Measurements from ENCODE around the gene KIF5C. TPM values are rescaled to one million over a fixed set of nuclear protein-coding genes. Genes with fewer than 3 reads are reported as not detected.
A peak's percentile ranks its signal among the peaks of the same experiment; 100 is the strongest.

The KIF5C gene
- total and polyA plus RNA-seq, 2 of the 13 experiments (the other 11 are each of a cell fraction or from before 2014, with no cell fraction given): 0.15 to 0.20 TPM

GRCh38 chr2:149064856-149065630, 190.0 kb downstream of the KIF5C start:
- POLR2A ChIA-PET: no interaction called here
- H3K4me3 ChIP-seq (replicated peaks in 1 of 3; ENCODE audit: insufficient read depth in 1 of 3, low read depth in 2 of 3, low read length in 3 of 3): no peak overlapping the region
- CTCF ChIA-PET (ENCODE audit: low intra/inter-chr PET ratio, low total read pairs): no interaction called here
- H2AFZ ChIP-seq (ENCODE audit: low read length): no peak overlapping the region
- BruUV-seq (replicated peaks): no TSS peak
- H3K4me1 ChIP-seq (ENCODE audit: insufficient read depth, low read length): no peaks in the 10 kb centered on the region
- FAIRE-seq (no peak), DNase-seq (ENCODE audit: low spot score) (no peak), ATAC-seq (no peak)
- in situ Hi-C loops (cut with HindIII; ENCODE audit: extremely low pct_ligation_motif_present, low pct_unique_long_range_greater_than_20kb) (no loop called here), intact Hi-C loops (cut with micrococcal nuclease; ENCODE audit: unreplicated experiment) (no loop called here)
- H3K9ac ChIP-seq (ENCODE audit: insufficient read depth, low read depth, low read length): no peak overlapping the region
- no peaks in the 10 kb centered on the region for H3K27me3 ChIP-seq (ENCODE audit: control insufficient read depth in 1 of 2, insufficient read depth in 2 of 2, low read length in 2 of 2)
- TF ChIP-seq ZNF138 (CRISPR knock-in tag; IDR thresholded peaks at IDR 0.05; ENCODE audit: low read depth): no peak
- no peak for TF ChIP-seq DR1 (CRISPR knock-in tag; IDR thresholded peaks at IDR 0.05)
- peak; percentile 58 for TF ChIP-seq NFE2L2 (IDR thresholded peaks at IDR 0.05; ENCODE audit: low read length)
- no peak for TF ChIP-seq HOXD1 (CRISPR knock-in tag; IDR thresholded peaks at IDR 0.05)
- H3K79me2 ChIP-seq (ENCODE audit: insufficient read depth, low read length): no peaks in the 10 kb centered on the region
- H3K36me3 ChIP-seq (replicated peaks in 1 of 2; ENCODE audit: control insufficient read depth in 1 of 2, insufficient read depth in 2 of 2, low read length in 2 of 2): no peaks in the 10 kb centered on the region
- no peak overlapping the region for H3K27ac ChIP-seq (ENCODE audit: extremely low read length, insufficient read depth, low read length)
- H4K20me1 ChIP-seq (ENCODE audit: insufficient read depth, low read length): no peaks in the 10 kb centered on the region
- 17% methylated on average over 5 of the region's 5 CpGs for WGBS (ENCODE audit: low lambda C conversion rate)
- no peaks in the 10 kb centered on the region for H3K9me3 ChIP-seq (ENCODE audit: low read length)
- H3K4me2 ChIP-seq (ENCODE audit: low read depth, low read length): no peak overlapping the region

GRCh38 chr2:149068225-149068995, 193.4 kb downstream of the KIF5C start:
- H3K9me3 ChIP-seq (ENCODE audit: low read length): no peaks in the 10 kb centered on the region
- ChIA-PET CTCF (ENCODE audit: low intra/inter-chr PET ratio, low total read pairs) (no interaction called here), POLR2A (no interaction called here)
- ATAC-seq: no peak
- peaks cover 0 to 9% of the 10 kb centered on the region in 2 experiments; a peak in 2 of 5 replicates for H3K27me3 ChIP-seq (ENCODE audit: control insufficient read depth in 1 of 2, insufficient read depth in 2 of 2, low read length in 2 of 2)
- DNase-seq (ENCODE audit: low spot score): no peak
- H3K27ac ChIP-seq (ENCODE audit: extremely low read length, insufficient read depth, low read length): no peak overlapping the region
- no peaks in the 10 kb centered on the region for H4K20me1 ChIP-seq (ENCODE audit: insufficient read depth, low read length)
- no peak overlapping the region for H3K4me3 ChIP-seq (replicated peaks in 1 of 3; ENCODE audit: insufficient read depth in 1 of 3, low read depth in 2 of 3, low read length in 3 of 3)
- H3K9ac ChIP-seq (ENCODE audit: insufficient read depth, low read depth, low read length): no peak overlapping the region
- H3K36me3 ChIP-seq (replicated peaks in 1 of 2; ENCODE audit: control insufficient read depth in 1 of 2, insufficient read depth in 2 of 2, low read length in 2 of 2): no peaks in the 10 kb centered on the region
- H3K79me2 ChIP-seq (ENCODE audit: insufficient read depth, low read length): no peaks in the 10 kb centered on the region
- FAIRE-seq: no peak
- no peak overlapping the region for H3K4me2 ChIP-seq (ENCODE audit: low read depth, low read length)
- BruUV-seq (replicated peaks): no TSS peak
- in situ Hi-C loops (cut with HindIII; ENCODE audit: extremely low pct_ligation_motif_present, low pct_unique_long_range_greater_than_20kb) (no loop called here), intact Hi-C loops (cut with micrococcal nuclease; ENCODE audit: unreplicated experiment) (no loop called here)
- no peak overlapping the region for H2AFZ ChIP-seq (ENCODE audit: low read length)
- TF ChIP-seq HNF4A (CRISPR knock-in tag; IDR thresholded peaks at IDR 0.05): no peak
- TF ChIP-seq PTBP1 (IDR thresholded peaks at IDR 0.05; ENCODE audit: low read depth, low read length, poor library complexity, severe bottlenecking): no peak
- TF ChIP-seq ZNF451 (CRISPR knock-in tag; IDR thresholded peaks at IDR 0.05): no peak
- no peaks in the 10 kb centered on the region for H3K4me1 ChIP-seq (ENCODE audit: insufficient read depth, low read length)
- WGBS (ENCODE audit: low lambda C conversion rate): 11% methylated on average over 6 of the region's 6 CpGs
